ENCODE results near the gene NUP62.

NUP62 gene

DNA sequence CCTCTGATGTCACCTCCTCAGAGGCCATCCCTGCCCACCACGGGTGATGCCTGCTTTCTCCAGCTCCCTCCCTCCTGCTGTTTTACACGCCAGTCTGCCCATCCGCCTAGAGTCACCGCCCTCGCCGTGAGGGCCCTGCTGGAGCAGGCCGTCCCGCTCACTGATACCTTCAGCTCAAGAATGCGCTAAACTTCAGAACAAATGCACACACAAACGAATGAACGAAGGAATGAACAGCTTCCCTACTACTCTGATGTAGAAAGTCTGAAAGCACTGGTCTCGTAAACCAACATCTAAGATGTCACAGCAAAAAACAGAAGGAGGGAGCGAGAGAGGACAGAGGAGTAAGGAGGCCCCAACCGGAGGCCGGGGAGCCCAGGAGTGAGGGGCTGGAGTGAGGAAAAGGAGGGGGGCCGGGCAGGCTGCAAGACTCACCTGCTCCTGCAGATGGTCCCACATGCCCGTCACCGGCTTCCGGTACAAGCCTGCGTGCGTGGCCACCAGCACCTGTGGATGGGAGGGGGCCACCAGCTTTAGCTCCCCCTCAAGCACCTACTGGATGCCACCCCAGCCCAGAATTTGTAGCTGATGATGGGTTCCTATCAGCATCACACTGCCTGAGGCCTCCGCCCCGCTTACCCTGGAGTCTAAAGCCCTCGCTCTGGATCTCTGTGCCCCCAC is 65.9 kb downstream of the NUP62 start:
- DNase-seq: no peak

DNA sequence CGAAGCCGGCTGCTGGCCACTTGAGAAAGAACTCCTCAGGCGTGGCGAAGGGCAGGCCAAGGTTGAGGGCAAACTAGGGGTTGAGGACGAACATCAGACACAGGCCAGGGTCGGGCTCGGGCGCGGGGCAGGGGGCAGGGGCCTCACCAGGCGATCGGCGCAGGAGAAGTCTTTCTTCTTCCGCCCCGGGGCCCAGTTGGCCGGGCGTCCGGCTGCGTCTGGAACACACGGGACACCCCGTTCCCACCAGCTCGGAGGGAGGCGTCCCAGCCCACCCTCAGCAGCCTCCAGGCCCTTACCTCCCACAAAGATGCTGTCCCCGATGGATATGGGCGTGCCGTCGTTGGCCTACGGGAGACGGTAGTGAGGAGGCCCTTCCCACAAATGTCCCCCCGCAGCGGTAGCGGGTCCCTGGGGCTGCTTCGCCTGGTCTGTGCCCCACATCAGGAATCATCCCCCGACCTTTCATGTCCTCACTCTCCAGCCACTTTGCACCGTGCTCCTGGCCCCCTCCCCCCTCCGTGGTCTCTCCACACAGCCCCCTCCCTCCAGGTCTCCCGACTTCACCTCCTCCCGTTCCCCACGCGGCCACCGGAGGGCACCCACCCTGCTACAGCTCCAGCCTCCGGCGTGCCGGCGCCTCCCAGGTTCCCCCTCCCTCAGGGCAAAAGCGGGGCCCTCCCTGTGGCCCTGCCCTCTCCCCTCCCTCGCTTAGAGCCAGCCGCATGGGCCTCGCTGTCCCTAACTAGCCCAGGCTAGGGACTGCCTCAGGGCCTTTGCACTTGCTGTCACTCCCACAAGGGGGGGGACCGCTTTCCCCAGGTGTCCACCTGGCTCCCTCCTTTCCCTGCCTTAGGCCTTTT is 66.7 kb downstream of the NUP62 start:
- peak; percentile 59 for DNase-seq

DNA sequence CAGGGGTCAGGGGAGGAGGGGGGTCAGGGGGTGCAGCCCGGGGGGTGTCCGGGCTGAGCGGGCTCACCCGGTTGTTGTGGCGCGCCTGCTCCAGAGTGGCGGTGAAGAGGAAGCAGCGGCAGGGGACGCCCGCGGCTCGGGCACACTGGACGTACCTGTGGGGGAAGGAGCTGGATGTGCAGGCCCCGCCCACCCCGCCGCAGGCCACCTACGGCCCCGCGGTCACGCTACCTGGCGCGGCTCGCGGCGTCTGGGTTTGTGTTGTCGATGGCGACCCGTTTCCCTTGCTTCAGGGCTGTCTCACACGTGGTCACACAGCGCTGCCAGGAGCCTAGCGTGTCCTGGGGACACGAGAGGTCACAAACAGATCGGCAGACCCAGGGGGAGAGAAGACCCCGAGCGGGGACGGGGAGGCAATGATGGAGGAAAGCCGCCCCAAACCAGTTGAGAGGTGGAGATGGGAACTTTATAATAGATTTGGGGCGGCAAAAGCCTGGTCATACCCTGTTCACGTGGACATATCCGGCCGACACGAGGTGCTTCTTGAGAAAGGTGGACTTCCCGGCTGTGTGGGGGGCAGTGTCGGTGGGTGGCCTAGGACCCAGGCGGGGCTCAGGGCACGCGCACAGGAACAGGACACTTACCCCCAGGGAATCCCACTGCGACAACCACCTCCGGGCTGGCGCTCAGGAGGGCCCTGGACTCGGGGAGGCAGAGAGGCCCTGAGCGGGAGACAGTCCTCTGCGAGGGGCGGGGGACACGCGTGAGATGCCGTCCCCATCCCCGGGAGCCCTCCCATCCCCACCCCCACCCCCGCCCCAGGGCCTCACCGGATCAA is 67.5 kb downstream of the NUP62 start:
- DNase-seq: peak; percentile 54

DNA sequence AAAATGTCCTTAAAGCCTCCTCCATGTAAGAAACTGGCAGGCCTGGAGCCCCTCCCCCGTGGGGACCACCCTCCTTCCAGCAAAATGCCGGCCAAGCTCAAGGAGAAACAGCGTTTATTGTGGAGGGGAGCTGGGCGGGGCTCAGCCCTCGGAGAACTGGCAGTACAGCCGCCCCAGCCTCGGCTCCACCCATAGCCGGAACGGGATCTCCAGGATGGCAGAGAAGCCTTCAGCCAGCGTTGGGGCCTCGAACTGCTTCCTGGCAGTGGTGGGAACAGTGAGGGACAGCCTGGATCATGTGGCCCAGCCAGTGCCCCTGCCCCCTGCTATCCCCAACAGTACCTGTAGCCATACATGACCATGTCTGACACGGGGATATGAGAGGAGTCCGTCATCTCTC is 68.2 kb downstream of the NUP62 start:
- DNase-seq: no peak

DNA sequence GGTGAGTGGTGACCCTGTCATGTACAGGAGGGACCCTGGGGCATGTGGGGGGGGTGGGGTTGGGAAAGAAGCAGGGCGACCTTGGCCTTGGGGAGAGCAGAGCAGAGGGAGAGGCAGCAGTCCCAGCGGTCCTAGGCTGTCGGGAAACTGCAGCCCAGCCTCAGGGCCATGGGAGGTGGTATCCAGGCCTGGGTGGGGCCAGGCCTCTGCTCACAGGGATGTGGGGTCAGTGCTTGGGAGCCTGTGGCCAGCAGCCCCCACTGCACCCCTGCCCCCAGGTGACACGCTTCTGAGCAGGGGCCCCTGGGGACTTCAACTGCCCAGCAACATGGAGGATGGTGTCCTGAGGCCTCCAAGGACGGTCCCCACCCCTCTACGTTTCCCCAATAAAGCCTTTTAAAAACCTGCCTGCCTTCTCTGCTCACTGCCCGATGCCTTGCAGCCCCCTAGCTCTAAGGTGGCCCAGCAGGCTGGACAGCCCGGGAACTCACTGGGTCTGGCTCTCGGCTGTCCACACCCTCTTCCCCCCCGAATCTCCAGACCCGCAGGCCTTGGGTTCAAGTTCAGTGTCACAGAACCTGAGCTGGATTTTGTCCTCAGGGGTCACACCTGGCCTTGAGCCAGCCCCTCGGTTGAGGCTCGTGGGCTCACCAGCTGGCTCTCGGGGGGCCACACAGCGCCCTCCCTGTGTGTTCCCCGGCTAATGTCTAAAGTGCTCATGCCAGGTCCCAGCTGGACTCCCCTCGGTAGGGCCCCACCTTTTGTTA is 68.8 kb downstream of the NUP62 start:
- no peak for DNase-seq

DNA sequence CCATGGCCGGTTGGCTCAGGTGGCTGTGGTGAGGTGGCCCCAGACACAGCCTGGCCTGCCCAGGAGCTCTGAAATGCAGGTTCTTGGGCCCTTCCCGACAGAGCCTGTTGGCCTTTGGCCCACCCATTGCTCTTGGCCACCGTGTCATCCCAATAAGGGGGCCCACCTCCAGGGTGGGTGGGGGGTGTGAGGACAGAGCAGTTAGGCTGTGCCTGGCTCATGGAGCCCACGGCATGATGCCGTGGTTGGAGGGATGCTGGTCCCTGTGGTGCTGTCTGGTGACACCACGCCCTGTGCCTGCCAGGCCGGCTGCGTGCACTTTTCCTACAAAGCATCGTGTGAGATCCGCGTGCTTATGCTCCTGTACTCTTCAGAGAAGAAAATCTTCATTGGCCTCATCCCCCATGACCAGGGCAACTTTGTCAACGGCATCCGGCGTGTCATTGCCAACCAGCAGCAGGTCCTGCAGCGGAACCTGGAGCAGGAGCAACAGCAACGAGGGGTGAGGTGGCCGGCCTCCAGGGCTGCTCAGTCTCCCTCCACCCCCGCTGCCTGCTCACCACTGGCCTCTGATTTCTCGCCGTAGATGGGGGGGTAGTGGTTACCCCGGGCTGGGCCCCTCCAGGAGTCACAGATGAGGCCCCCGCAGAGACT is 69.5 kb downstream of the NUP62 start:
- DNase-seq: no peak

DNA sequence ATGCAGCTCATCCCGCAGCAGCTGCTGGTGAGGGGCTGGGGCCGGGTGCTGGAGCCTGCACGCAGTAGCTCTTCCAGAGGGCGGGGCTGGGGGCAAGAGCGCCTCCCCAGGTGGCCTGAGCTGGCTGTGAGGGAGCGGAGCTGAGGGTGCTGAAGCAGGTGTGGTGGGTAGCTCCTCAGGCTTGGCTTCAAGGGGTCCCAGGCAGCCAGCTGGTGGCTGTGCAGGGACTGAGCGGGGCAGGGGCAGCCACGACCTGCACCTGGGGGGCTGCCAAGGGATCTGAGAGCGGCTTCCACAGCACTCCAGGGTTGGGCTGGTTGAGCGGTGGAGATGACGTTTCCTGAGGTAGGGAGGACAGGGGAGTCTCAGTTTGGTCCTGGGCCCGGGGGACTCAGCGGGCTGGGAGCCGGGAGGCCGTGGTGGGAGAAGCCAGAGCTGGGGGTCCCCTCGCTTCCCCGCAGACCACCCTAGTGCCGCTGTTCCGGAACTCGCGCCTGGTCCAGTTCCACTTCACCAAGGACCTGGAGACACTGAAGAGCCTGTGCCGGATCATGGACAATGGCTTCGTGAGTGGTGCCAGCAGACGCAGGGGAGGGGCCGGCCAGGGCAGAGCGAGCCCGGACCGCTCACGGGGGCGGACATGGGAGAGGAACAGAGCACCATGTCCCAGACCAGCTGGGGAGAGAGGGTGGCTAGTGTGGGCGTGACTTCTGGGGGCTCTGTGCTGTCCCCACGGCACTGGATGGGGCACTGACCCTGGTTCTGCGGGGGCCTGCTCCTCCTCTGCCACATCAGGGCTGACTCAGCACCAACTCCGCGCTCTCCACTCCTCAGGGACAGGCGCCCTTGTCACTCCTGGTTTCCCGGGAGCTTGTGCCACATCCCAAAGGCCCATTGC is 71.0 kb downstream of the NUP62 start:
- DNase-seq: no peak

DNA sequence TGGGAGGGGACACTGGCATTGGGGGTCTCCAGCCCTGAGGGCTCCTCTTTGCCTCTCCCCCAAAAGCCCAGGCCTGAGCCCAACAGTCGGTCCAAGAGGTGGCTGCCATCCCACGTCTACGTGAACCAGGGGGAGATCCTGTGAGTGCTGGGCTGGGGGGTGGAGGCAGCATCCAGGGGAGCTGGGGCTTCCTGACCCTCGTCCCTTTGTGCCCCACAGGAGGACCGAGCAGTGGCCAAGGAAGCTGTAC is 71.5 kb downstream of the NUP62 start:
- no peak for DNase-seq

DNA sequence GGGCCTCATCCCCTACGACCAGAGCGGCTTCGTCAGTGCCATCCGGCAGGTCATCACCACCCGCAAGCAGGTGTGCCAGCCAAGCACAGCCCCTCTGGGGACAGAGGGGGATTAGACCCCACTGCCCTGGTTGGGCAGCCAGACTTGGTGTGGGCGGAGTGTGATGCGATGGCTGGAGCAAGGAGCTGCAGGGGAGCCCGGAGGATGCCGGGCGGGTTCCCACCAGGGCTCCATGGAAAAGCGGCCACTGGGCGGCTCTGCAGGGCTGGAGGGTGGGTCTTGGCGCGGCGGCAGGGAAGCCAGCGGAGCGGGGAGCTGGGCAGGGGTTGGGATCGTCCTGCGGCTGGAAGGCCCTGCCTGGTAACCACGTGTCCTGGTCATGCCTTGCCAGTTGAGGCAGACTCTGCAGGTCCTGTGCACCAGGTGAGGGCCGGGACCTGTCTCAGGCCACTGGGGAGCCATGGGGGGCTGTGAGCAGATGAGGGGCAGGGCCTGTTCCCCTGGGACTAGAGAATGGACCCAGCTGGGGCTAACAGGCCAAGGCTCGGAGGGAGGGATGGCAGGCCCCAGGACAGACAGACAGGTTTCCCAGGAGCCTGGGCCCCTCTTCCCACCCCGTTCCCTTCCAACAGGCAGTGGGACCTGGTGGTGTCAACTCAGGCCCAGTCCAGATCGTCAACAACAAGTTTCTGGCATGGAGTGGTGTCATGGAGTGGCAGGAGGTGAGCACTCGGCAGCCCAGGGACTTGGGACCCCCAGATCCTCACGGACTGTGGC is 72.1 kb downstream of the NUP62 start:
- no peak for DNase-seq

Data from activated CD8-positive, alpha-beta memory T cell treated with anti-CD3 and anti-CD28 coated beads, Interleukin-2, amount 50 U/mL, for 48 hours (primary cell).